GM06990 (cell line): Measurements from ENCODE around the gene ACIN1.
A peak's percentile ranks its signal among the peaks of the same experiment; 100 is the strongest.

Experiments used
- DNase-seq: peaks from one replicate; pipeline ENCODE4 v3.0.0-alpha.2; 2011; ENCODE audit not compliant: insufficient read length; ENCODE audit errors: extremely low read depth
- H3K27me3 ChIP-seq: replicated peaks from 2 replicates; pipeline ENCODE4 v1.6.0; 2011; ENCODE audit warnings: low read length; ENCODE audit not compliant: control insufficient read depth, insufficient read depth
- H3K36me3 ChIP-seq: 2 replicates; pipeline ENCODE4 v1.5.1; 2011; ENCODE audit warnings: low read length; ENCODE audit not compliant: control insufficient read depth, insufficient read depth
- H3K4me3 ChIP-seq: replicated peaks from 2 replicates; pipeline ENCODE4 v1.5.1; 2011; ENCODE audit warnings: low read depth, mild to moderate bottlenecking, control low read depth, low read length
- TF ChIP-seq, protein P1 (sequence below): IDR thresholded peaks from 2 replicates; pipeline ENCODE4 v1.5.1; 2011; ENCODE audit warnings: low read length, control low read depth, mild to moderate bottlenecking, inconsistent platforms; ENCODE audit not compliant: insufficient read depth, poor library complexity, severe bottlenecking

The ACIN1 gene

GRCh38 chr14:23071244-23071920 is 23.6 kb downstream of the ACIN1 start:
- Histone ChIP-seq H3K4me3 (peak overlapping the region; percentile 92), H3K36me3 (peaks cover 25% of the 10 kb centered on the region)

GRCh38 chr14:23070262-23071129 is 24.4 kb downstream of the ACIN1 start:
- no peaks in the 10 kb centered on the region for H3K27me3 ChIP-seq
- peaks cover 26% of the 10 kb centered on the region for H3K36me3 ChIP-seq
- DNase-seq = no peak
- H3K4me3 ChIP-seq = peak overlapping the region; percentile 92
- TF ChIP-seq, protein P1, sequence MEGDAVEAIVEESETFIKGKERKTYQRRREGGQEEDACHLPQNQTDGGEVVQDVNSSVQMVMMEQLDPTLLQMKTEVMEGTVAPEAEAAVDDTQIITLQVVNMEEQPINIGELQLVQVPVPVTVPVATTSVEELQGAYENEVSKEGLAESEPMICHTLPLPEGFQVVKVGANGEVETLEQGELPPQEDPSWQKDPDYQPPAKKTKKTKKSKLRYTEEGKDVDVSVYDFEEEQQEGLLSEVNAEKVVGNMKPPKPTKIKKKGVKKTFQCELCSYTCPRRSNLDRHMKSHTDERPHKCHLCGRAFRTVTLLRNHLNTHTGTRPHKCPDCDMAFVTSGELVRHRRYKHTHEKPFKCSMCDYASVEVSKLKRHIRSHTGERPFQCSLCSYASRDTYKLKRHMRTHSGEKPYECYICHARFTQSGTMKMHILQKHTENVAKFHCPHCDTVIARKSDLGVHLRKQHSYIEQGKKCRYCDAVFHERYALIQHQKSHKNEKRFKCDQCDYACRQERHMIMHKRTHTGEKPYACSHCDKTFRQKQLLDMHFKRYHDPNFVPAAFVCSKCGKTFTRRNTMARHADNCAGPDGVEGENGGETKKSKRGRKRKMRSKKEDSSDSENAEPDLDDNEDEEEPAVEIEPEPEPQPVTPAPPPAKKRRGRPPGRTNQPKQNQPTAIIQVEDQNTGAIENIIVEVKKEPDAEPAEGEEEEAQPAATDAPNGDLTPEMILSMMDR = no peak

More at GRCh38 chr14:23071244-23071920, 23.6 kb downstream of the ACIN1 start:
- TF ChIP-seq, protein P1 = no peak
- peak; percentile 64 for DNase-seq
- no peaks in the 10 kb centered on the region for H3K27me3 ChIP-seq

DNA sequence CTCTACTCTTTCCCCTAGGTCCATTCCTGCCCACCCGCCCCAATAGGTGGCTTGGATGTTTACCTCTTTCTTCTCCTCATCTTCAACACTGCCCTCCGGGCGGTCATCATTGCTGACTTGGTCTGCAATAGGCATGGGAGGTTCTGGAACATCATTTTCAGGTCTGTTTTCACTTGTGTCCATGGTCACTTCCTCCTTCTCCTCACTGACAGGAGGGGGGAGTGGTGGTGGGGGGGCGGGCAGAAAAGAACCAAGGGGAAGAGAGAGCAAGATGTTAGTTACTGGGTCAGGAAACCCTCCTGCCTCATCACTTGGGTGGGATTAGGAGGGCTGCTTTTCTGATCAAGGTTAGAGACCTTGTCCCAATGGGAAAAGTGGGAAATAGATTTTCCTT is 25.5 kb downstream of the ACIN1 start:
- TF ChIP-seq, protein P1 = no peak

GRCh38 chr14:23068789-23069412 is 26.0 kb downstream of the ACIN1 start:
- Histone ChIP-seq H3K4me3 (no peak overlapping the region), H3K27me3 (no peaks in the 10 kb centered on the region), H3K36me3 (peaks cover 28% of the 10 kb centered on the region)
- no peak for DNase-seq
- TF ChIP-seq, protein P1 = peak; percentile 99

More for the DNA sequence above, 25.5 kb downstream of the ACIN1 start:
- H3K36me3 ChIP-seq = peaks cover 24% of the 10 kb centered on the region
- no peak for DNase-seq
- no peaks in the 10 kb centered on the region for H3K27me3 ChIP-seq
- H3K4me3 ChIP-seq = no peak overlapping the region

- TF ChIP-seq, protein P1 = no peak
- DNase-seq = no peak
- no peak overlapping the region for H3K4me3 ChIP-seq
- peaks cover 34% of the 10 kb centered on the region for H3K36me3 ChIP-seq
- H3K27me3 ChIP-seq = no peaks in the 10 kb centered on the region
Measured at GRCh38 chr14:23067847-23068788, 26.8 kb downstream of the ACIN1 start.
